Gastroesophageal sphincter (tissue), 4 donors: ENCODE data around the gene RAPGEF2. TPM values are rescaled to one million over a fixed set of nuclear protein-coding genes. Genes with fewer than 3 reads are reported as not detected.
"Not testable (repeated sequence)": the region's sequence is repeated elsewhere in the genome, so short reads cannot be mapped to it uniquely, and the experiment has no call there.

Experiments used
- ATAC-seq: fragments of 150-250 bp; one replicate; pipeline ENCODE4 v1.9.1; 2016; ENCODE audit warnings: mild to moderate bottlenecking, moderate library complexity
- H3K27ac ChIP-seq, 4 donors: fragments of 200-600 bp; sonication (generic) in 3 of 4; 1 replicate in 3 of 4; 2 replicates in 1 of 4; pipeline ENCODE4 v1.5.1; 2016 to 2019
- H3K27me3 ChIP-seq: fragments of 200-600 bp; sonication (generic); one replicate; pipeline ENCODE4 v1.5.1; 2019
- H3K36me3 ChIP-seq, 2 donors: fragments of 200-600 bp; sonication (generic); one replicate each; pipeline ENCODE4 v1.5.1; 2019; ENCODE audit warnings: control low read depth in 1 of 2
- H3K4me1 ChIP-seq, 3 donors: fragments of 200-600 bp; sonication (generic); 1 replicate in 2 of 3; 2 replicates in 1 of 3; pipeline ENCODE4 v1.5.1; 2016 to 2019; ENCODE audit warnings: control low read depth in 2 of 3
- H3K4me3 ChIP-seq, 2 donors: fragments of 200-600 bp; sonication (generic); one replicate each; pipeline ENCODE4 v1.5.1; 2019; ENCODE audit warnings: mild to moderate bottlenecking in 1 of 2, moderate library complexity in 1 of 2
- H3K9me3 ChIP-seq, 3 donors: fragments of 200-600 bp; sonication (generic); one replicate each; pipeline ENCODE4 v1.5.1; 2017 to 2019; ENCODE audit warnings: control low read depth in 2 of 3
- EP300 ChIP-seq: sonication (generic); formaldehyde crosslinking; IDR thresholded peaks from one replicate; pipeline ENCODE4 v1.6.1; 2017; ENCODE audit warnings: antibody characterized with exemption, mild to moderate bottlenecking
- POLR2A ChIP-seq, 2 donors: fragments of 450-650 bp; IDR thresholded peaks; one replicate each; pipeline ENCODE4 v1.6.1; 2017; ENCODE audit warnings: antibody characterized with exemption in 2 of 2, mild to moderate bottlenecking in 2 of 2, moderate library complexity in 1 of 2
- POLR2AphosphoS5 ChIP-seq: sonication (generic); formaldehyde crosslinking; IDR thresholded peaks from one replicate; pipeline ENCODE4 v1.6.1; 2017; ENCODE audit warnings: antibody characterized with exemption
- WGBS, 2 donors: methylation state at CpG; one replicate each; pipeline ENCODE4 v1.1.5; 2018; ENCODE audit warnings: low coverage in 1 of 2; 5-methylcytosine and 5-hydroxymethylcytosine counted together
- total RNA-seq, 4 donors: library from RNA; depleted of rRNA; stranded (reverse); fragments of >200 nt; gene quantifications; one replicate each; pipeline ENCODE4 v1.1.0, GENCODE V29; 2016
- TF ChIP-seq, protein P1 (sequence below), 4 experiments: fragments of 200-600 bp in 2 of 4; fragments of 450-650 bp in 2 of 4; sonication (generic) in 1 of 4; IDR thresholded peaks; one replicate each; pipeline ENCODE4 v1.5.1; 2017 to 2019; ENCODE audit warnings: antibody characterized with exemption in 4 of 4, mild to moderate bottlenecking in 2 of 4, moderate library complexity in 2 of 4

RAPGEF2 gene
- total RNA-seq, 4 donors from 2014 or later: 49.5 to 67.5 (median 60.9) TPM

DNA sequence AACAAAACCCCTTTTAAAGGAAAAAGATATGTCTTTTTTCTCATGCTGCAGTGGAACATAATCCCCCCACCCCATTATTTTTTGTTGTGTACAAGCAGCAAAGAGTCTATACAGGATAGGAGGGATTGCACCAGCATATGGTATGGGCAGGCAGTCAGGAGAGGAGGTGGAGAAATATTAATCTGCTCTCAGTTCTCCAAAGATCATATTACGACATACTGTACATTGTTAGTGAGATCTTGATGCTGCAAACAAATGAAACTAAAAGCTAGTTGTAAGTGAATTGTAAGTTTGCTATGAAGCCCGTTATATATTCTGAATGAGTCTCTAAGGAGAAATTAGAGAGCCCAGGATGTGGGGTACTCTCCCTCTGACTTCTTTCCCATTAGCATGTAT lies 75.3 kb downstream of the RAPGEF2 start:
- ATAC-seq: no peak
- Histone ChIP-seq H3K27me3 (no peaks in the 10 kb centered on the region), H3K4me1 (peaks cover 8 to 76% (median 24%) of the 10 kb centered on the region in 3 donors), H3K4me3 (no peak overlapping the region), H3K36me3 (no peaks in the 10 kb centered on the region), H3K27ac (no peak overlapping the region), H3K9me3 (no peaks in the 10 kb centered on the region)
- WGBS, 2 donors: 72 to 85% methylated on average over 2 of the region's 2 CpGs
- TF ChIP-seq EP300 (no peak), POLR2A (IDR thresholded peaks at IDR 0.05) (no peak), POLR2AphosphoS5 (no peak)
- TF ChIP-seq, protein P1, sequence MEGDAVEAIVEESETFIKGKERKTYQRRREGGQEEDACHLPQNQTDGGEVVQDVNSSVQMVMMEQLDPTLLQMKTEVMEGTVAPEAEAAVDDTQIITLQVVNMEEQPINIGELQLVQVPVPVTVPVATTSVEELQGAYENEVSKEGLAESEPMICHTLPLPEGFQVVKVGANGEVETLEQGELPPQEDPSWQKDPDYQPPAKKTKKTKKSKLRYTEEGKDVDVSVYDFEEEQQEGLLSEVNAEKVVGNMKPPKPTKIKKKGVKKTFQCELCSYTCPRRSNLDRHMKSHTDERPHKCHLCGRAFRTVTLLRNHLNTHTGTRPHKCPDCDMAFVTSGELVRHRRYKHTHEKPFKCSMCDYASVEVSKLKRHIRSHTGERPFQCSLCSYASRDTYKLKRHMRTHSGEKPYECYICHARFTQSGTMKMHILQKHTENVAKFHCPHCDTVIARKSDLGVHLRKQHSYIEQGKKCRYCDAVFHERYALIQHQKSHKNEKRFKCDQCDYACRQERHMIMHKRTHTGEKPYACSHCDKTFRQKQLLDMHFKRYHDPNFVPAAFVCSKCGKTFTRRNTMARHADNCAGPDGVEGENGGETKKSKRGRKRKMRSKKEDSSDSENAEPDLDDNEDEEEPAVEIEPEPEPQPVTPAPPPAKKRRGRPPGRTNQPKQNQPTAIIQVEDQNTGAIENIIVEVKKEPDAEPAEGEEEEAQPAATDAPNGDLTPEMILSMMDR (IDR thresholded peaks at IDR 0.05): no peak

DNA sequence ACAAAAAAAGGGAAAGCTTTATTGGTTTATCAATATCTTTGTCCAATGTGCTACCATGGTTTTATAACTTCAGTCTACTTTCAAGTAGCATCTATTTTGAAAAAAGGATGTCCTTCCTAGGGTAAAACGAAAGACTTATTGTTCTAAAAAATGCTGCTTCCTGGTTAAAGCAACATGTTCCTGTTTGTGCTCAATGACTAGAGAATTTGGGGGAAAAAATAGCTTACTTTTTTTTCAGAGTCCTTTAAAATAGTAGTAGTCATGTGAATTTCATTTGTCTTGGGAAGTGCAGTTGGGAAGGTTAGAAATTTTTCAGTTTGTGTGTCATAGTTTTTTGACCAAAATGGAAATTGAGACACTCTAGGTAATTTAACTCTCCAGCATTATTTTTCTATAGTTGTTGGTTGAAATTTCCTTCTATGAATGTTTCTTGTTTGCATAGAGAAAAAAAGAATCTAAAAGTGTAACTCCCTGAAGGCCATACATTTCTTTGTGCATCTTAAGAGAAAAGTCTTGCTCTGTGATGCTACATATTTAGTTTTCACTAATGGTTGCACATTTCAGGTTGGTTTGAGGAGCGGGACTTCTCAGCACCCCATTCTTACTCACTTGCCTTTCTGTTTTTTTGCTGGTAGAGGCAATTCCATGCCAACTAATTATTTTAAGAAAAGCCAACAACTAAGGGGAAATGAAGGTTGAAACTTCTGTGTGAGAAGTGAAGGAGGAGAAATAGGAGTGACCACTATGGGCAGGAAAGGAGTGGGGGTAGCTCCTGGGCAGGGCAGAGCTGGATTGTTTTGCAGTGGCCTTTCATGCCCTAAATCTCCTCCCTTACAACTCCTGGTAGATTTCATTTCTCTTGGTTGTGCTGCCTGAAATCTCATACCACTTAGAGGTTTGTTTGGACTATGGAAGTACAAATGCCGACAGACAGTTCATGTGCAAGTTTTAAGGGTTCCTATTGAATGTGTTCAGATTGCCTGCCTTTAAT lies 76.4 kb downstream of the RAPGEF2 start:
- no peak for TF ChIP-seq EP300
- TF ChIP-seq POLR2AphosphoS5: no peak
- TF ChIP-seq POLR2A (IDR thresholded peaks at IDR 0.05): no peak
- TF ChIP-seq, protein P1 (IDR thresholded peaks at IDR 0.05): no peak
- ATAC-seq: no peak
- no peaks in the 10 kb centered on the region for H3K9me3 ChIP-seq
- no peaks in the 10 kb centered on the region for H3K36me3 ChIP-seq
- H3K4me1 ChIP-seq: peaks cover 4 to 65% (median 24%) of the 10 kb centered on the region in 3 donors
- H3K27me3 ChIP-seq: no peaks in the 10 kb centered on the region
- 52 to 61% methylated on average over 3 of the region's 3 CpGs for WGBS, 2 donors
- no peak overlapping the region for H3K4me3 ChIP-seq
- H3K27ac ChIP-seq: peak overlapping the region in 3 of 4 donors; percentile 13 to 59 (median 51)

DNA sequence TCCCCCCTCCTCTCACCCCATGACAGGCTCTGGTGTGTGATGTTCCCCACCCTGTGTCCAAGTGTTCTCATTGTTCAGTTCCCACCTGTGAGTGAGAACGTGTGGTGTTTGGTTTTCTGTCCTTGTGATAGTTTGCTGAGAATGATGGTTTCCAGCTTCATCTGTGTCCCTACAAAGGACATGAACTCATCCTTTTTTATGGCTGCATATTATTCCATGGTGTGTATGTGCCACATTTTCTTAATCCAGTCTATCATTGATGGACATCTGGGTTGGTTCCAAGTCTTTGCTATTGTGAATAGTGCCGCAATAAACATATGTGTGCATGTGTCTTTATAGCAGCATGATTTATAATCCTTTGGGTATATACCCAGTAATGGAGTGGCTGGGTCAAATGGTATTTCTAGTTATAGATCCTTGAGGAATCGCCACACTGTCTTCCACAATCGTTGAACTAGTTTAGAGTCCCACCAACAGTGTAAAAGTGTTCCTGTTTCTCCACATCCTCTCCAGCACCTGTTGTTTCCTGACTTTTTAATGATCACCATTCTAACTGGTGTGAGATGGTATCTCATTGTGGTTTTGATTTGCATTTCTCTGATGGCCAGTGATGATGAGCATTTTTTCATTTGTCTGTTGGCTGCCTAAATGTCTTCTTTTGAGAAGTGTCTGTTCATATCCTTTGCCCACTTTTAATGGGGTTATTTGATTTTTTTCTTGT lies 81.2 kb downstream of the RAPGEF2 start:
- ATAC-seq, H3K27me3 ChIP-seq, H3K9me3 ChIP-seq, H3K27ac ChIP-seq, H3K36me3 ChIP-seq, H3K4me3 ChIP-seq: not testable (repeated sequence)
- H3K4me1 ChIP-seq: peaks cover 0 to 46% (median 4%) of the 10 kb centered on the region in 3 donors
- 83 to 89% methylated on average over 4 of the region's 4 CpGs for whole genome bisulfite sequencing, 2 donors

DNA sequence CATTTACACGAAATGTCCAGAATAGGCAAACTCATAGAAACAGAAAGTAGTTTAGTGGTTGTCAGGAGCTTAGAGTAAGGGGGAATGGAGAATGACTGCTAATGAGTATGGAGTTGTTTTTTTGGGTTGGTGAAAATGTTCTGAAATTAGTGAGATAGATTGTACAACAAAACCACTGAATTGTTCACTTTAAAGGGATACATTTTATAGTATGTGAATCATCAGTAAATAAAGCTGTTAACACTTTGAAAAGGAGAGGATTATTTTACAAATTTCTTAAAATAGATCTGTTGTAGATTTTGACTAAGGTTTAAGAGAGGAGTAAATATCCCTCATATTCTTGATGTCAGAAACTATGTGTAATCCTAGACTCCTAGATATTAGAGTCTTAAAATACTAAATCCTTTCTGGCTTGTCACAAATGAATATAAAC lies 82.7 kb downstream of the RAPGEF2 start:
- 73 to 77% methylated on average over 1 of the region's 1 CpG for WGBS, 2 donors
- Histone ChIP-seq H3K36me3 (no peaks in the 10 kb centered on the region), H3K9me3 (no peaks in the 10 kb centered on the region), H3K27ac (no peak overlapping the region), H3K4me3 (no peak overlapping the region), H3K27me3 (no peaks in the 10 kb centered on the region), H3K4me1 (peaks cover 0 to 38% (median 0%) of the 10 kb centered on the region in 3 donors)
- TF ChIP-seq POLR2A (IDR thresholded peaks at IDR 0.05) (no peak), POLR2AphosphoS5 (no peak), EP300 (no peak)
- TF ChIP-seq, protein P1 (IDR thresholded peaks at IDR 0.05): no peak
- no peak for ATAC-seq

DNA sequence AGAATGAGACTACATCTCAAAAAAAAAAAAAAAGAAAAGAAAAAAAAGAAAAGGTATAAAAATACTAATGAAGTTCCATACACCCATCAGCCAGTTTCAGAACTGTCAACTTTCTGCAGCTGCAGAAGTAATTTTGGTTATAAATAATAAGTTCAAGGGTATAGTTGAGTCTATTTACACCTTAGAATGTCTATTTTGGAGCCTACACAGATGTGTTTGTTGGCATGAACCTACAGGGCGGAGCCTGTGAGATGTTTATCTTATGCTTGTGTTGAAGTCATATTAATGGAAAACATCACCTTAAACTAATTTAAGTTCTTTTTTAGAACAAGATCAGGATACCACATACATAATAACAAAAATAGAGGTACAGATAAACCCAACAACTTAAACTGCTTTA lies 85.8 kb downstream of the RAPGEF2 start:
- Histone ChIP-seq H3K4me3 (no peak overlapping the region), H3K27me3 (no peaks in the 10 kb centered on the region), H3K36me3 (peaks cover 0 to 2% of the 10 kb centered on the region in 2 donors), H3K27ac (no peak overlapping the region), H3K9me3 (no peaks in the 10 kb centered on the region), H3K4me1 (peaks cover 0 to 37% (median 0%) of the 10 kb centered on the region in 3 donors)
- ATAC-seq: no peak
- TF ChIP-seq, protein P1 (IDR thresholded peaks at IDR 0.05): no peak
- TF ChIP-seq EP300: no peak
- 83 to 92% methylated on average over 1 of the region's 1 CpG for WGBS, 2 donors
